HL-60/S4 treated with phorbol 12-myristate 13-acetate at 8.2 ng/mL for 4 days and 3 days (cell line): Measurements from ENCODE around the gene MEI4.
"Not testable (repeated sequence)": the region's sequence is repeated elsewhere in the genome, so short reads cannot be mapped to it uniquely, and the experiment has no call there.

Experiments
- in situ Hi-C: fragments of 300-500 bp; cut with MboI; formaldehyde crosslinking; loops from 2 replicates; pipeline ENCODE4 v1.15.0; 2022; ENCODE audit warnings: low sequenced_read_pairs

MEI4 gene, protein sequence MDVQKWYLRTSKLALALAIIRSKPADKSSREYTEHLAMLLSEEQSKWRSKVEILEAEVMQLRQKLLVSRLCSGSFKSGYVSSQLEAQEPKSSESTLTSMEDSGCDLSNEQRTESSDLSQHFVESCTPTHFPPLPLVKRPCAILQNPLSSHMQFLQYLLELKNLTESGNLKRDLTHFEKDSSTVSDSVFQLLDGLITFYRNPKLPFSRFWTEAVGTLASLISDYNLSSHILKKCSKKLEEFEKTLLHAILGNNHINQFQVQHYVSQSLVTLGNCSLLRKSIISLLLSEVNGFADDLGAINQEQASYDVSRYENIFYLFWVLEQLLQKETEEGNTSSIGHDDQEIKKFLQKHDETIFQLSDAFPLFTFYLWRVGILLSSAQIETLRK

DNA sequence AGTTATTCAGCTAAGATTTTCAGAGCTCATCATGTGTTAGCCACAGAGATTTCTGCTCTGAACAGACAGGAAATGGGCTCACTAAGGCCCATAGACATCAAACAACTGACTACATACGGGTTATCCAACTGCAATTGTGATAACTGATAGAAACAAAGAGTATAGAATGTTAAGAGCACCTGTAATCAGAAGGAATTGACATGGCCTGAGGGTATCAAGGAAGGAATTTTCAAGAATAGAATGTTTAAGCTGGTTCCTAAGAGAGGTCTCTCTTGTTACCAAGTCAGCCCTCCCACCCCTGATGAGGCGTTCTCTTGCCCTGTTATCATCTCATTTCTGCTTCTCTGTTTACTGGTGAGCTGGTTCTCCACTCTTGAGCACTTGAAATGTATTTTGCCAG lies at the start of gene MEI4:
MEI4 (plus strand) TSS at position 301 of the 400 bp plus-strand sequence. CDS start 37,633 bp downstream, outside the sequence.
- in situ Hi-C loops: no loop called here

DNA sequence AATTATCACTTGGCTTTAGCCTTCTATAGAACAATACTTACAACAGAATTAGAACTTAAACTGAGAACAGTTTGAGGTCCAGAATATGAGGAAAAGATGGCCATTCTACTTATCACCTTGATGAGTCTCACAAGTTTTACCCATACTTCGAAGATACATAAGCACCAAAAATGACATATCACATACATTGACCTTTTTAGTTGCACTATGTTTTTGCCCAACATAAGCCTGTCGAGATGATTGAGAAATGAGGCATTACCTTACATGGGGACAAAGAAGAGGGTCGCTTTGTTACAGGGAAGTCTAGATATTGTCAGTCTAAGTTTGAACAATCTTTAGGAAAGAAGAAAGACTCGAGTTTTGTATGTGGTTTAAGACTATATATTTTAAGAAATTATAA lies 48.4 kb upstream of the MEI4 start:
- in situ Hi-C loops: no loop called here

DNA sequence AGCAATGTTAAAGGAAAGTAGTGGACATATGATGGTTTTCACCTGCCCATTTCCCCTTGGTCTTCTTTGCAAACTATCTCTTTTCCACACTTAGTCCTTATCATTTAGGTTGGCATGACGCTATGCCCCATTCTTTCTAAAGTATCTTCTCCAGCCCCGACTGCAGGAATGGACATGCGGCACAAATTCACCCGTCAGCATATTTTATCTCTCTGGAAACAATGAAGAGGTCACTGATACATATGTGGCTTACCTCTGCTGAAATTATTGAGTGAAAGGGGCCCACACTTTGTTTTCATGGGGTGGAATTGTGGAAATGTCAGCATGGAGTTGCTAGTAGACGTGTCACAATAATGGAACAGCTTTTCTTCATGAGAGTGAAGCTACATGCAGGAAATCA lies 45.8 kb upstream of the MEI4 start:
- in situ Hi-C loops: no loop called here

DNA sequence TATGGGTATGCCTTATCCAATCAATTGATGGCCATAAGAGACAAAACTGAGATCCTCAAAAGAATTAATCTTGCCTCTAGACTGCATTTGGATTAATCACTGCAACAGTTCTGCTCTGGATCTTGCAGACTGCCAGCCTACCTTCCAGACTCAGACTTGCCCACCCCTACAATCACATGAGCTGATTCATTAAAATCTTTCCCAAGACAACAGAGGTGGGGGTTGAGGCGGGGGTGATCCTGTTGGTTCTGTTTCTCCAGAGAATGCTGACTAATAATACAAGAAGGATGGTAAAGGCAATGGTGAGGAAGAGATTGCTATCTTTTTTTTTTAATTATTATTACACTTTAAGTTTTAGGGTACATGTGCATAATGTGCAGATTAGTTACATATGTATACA lies 43.7 kb upstream of the MEI4 start:
- in situ Hi-C loops: no loop called here

DNA sequence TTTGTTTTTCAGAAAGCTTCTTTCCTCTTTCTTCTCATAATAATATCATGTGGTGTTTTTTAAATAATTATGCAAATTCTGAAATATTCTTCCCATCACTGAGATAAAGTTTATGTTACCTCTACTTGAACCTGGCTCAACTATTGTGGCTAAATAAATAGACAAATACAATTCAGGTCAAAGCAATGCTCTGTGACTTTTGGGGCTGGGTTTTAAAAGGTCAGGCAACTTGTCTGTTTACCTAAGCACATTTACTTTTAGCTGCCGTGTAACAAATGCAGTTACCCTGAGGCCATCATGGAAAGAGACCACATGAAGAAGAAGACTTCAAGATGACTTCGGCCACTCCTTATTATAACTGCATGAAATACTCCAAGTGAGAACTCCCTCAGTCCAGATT lies 33.7 kb upstream of the MEI4 start:
- in situ Hi-C loops: no loop called here

DNA sequence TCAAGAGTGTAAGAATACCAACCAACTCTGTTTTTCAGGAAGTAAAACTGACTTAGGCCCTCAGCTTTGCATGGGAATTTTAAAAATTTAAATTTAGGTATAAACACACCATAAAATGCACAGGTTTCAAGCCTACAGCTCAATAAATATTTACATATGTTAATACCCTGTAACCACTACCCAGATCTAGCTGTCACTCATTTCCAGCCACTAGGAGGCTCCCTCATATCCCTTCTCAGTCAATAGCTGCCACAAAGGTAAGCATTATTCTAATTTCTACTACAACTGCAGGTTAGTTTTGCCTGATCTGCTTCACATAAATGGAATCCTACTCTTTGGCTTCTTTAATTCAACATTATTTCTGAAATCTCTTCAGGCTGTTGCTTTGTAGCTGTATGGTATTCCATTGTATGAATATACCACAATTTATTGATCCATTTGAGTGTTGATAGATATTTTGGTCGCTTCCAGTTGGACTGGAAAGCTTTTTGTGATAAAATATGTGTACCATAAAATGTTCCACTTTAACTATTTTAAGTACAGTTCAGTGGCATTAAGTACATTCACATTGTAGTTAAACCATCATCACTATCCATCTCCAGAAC lies 32.5 kb upstream of the MEI4 start:
- in situ Hi-C loops: no loop called here

DNA sequence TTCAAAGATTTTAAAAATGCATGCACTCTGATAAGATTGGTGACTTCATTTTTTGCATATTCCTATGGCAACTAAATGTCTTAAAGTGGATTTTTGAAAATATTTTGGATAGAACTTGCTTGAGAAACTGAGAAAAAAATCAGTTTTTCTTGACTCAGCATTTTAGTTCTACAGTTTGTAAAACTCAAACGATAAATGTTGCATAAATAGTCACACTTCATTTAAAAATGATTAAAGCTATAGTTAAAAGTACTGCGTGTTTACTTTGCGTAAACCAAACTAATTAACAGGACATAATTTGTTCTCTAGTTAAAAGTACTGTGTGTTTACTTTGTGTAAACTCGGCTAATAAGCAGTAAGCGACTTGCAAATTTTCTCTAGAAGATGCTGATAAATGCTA lies 28.3 kb upstream of the MEI4 start:
- in situ Hi-C loops: no loop called here

DNA sequence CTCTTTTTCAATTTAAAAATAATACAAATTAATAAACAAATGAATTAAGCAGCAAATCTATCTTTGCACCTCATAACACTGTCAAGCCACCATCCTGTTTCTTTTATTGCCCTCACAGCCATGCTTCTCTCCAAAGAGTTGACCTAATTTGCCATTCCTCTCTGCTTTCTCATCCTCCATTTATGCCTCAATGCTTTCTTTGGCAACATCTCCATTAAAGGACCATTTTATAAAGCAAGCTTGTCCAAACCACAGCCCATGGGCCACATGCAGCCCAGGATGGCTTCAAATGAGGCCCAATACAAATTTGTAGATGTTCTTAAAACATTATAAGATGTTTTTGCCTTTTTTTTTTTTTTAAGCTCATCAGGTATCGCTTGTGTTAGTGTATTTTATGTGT lies 26.4 kb upstream of the MEI4 start:
- in situ Hi-C loops: no loop called here

DNA sequence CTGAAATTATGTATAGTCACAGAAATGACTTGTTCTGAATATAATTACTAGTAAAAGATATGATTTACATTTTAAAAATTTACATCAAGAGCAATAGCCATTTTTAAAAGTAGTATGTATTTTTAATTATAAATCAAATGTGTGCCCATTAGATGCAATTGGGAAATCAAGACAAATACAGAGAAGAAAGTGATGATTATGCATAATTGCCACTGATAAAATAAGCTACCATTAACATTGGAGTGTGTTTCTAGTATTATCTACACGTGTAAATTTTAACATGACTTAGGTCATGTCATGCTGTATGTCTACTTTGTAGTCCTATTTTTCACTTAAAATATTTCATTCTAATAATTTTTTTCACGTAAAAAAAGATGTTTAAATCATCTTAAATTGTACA lies 22.8 kb upstream of the MEI4 start:
- in situ Hi-C loops: no loop called here

DNA sequence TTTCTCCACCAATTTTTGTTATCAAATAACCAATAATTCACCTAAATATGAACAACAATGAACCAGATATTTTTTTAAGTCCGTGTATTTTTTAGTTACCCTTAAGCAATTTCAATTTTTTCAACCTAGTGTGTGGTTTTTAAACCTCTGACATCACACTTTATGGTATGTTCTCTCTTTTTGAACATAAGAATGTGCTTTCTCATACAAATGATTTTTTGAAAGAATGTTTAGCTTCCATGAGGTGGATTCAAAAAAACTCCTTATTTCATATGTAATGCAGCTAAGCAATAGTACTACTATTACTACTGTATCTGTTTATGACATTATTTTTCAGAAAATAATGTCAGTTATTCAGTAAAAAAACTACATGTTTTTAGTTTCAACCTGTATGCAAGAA lies 19.4 kb upstream of the MEI4 start:
- in situ Hi-C loops: no loop called here

DNA sequence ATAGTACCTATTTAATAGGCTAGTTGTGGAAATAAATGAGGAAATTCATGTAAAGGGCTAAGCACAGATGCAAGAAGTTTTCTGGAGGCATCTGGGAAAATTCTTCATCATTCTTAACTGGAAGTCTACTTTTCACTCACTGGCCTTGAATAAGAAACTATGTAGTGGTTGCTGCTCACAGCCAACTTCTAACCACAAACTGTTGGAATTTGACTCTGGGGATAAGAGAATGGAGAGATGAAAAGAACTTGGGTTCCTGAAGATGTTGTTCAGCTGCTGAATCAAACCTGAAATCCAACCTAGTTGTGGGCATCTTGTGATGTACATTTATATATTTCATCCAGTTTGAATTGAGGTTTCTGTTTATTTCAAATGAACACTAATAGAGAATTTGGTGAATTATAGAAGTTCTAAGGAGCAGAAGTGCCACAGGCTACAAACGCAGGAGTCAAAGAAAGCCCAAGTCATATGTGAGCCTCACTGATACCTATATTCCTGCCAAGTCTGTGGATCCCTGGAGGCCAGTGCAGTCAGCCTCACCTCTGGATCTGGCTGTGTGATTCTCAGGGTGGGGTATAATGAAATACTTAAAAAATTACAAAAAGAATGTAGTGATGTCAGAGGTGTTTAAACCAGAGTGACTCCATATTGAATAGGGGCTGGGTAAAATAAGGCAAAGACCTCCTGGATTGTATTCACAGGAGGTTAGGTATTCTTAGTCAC lies 18.7 kb upstream of the MEI4 start:
- in situ Hi-C loops: no loop called here

DNA sequence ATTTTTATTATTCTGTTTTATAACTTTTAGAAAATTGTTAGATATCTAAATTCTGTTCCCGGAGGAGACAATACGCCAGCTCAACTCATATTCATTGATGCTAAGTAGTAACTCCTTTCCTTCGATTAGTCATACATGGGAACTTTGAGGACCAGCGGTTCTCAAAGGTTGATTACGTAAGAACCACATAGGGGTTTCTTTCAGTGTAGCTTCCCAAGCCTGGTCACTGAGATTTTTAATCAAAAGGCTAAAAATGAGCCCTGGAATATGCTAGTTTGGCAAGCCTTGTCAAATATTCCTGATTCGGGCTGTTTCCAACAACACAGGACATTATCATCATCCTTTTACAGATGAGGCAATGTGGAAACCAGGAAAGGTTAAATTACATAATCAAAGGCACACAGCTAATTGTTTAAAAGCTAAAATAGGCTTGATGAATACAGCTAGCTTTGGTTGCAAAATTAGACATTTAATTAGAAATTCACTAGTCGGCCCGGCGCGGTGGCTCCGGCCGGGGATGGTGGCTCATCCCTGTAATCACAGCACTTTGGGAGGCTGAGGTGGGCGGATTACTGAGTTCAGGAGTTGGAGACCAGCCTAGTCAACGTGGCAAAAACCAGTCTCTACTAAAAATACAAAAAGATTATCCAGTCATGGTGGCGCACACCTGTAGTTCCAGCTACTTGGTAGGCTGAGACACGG lies 14.6 kb upstream of the MEI4 start:
- in situ Hi-C loops: no loop called here

DNA sequence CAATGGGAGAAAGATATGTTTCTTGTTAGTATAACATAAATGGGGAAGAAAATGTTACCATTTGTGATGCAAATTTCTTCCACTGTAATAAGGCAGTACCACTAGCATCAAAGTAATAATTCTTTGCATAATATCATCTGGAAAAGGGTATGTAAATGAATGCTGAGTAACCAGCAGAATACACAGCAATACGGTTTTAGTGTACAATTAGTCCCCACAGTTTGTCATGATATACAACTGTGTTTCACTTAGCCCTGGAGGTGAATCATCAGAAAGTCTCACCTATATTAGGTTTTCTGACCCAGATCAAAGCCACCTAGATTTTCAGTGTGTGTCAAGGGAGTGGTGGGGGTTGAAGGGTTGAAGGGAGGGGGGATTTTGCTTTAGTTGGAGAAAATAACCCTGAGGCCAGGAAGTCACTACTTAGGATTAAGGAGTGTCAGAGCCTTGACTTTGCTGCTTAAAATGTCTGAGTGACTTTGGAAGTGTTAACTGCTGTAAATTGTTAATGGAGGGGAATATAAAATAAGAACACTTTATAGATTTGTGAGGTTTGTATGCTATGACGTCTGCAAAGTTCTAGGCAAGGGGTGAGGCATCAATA lies 8.6 kb upstream of the MEI4 start:
- in situ Hi-C loops: no loop called here

DNA sequence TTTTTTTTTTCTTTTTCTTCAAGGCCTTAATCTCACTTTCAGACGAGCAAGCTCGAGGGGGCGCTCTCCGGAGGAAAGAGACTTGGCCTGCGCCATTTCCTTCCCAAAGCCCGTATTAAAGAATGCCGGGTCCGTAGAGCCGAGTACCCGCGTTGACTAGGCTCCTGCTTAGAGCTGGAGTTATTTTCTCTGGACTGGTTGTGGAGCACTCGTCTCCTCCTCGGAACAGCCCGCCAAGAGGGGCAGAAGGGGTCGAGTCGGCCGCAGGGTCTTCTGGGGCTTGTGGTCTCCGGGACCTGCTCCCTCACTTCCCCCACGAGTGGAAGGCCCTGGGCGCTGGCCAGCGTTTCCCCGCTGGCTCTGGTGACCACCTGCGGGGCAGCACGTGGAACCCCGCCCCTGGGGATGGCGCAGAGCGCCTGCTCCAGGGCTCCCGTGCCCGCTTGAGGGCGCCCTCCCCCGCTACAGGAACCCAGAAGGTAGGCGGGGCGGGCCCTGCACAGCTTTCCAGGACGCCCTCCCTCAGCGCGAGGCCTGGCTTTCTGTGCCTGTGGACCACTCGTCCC lies 2.7 kb upstream of the MEI4 start:
- in situ Hi-C loops: no loop called here

DNA sequence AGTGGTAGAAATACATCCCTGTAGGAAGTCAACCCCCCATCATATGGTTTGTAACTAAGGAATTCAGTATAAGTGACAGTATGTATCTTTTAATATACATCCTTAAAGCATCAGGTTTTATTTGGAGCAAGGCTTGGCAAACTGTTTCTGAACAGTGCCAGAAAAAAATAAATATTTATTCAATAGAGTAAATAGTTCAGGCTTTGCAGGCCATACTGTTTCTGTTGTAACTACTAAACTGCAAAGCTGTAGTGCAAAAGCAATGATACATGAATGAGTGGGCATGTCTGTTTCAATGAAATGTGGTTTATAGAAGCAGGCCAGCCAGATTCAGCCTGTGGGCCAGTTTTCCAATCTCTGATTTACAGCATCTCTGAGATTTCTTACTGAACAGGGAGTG lies 977 bp downstream of the MEI4 start:
- in situ Hi-C loops: no loop called here

DNA sequence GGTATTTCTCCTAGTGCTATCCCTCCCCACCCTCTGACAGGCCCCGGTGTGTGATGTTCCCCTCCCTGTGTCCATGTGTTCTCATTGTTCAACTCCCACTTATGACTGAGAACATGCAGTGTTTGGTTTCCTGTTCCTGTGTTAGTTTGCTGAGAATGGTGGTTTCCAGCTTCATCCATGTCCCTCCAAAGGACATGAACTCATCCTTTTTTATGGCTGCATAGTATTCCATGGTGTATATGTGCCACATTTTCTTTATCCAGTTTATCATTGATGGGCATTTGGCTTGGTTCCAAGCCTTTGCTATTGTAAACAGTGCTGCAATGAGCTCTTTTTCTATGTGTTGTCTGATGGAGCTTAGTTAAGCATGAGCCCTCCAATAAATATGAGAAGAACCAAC lies 2.2 kb downstream of the MEI4 start:
- in situ Hi-C loops: not testable (repeated sequence)

DNA sequence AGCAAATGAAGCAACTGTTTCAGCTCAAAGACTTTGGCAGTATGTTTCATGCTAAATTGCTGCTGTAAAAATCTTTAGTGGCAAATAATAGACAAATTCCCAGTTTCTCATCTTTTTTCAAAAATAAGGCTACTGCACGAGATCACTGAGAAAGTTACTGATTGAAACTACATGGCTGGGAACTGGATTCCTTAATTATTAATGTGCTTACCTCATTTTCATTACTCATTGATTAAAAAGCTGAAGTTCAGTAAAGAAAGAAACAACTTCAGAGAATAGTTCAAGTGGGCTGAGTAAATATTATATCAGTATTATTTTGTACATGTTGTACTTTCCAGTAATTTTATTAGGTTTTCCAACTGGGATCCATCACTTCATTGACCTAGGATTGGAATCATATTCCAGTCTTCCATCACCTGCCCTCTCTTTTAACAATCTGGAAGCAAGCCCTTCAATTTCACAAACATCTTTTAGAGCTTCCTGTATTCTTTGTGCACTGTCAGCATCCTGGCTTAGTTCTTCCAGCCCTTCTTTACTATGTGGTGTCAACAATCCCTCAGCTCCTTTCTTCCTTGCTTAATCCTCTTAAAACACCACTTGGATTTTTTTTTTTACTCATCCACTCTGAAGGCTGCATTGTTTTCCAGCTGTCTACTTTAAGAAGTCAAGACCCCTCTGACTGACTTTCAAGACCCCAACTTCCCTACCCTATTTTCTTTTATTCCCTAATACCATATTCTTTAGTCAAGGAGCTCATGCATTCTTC lies 4.3 kb downstream of the MEI4 start:
- in situ Hi-C loops: no loop called here

DNA sequence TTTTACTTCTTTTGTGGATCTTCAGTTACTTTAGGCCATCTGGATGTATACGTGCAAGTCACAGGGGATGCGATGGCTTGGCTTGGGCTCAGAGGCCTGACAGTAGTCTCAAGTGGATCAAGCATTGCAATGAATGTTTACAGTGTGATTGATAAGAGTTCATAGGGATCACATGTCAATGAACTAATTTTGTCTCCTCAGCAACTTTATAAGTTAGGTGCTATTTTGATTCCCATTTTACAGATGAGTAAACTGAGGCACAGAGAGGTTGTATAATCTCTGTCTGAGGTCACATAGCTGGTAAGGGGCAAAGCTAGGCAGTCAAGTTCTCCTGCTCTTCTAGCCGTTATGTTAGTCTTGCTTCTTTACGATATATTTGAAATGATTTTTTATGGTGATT lies 13.5 kb downstream of the MEI4 start:
- in situ Hi-C loops: no loop called here

DNA sequence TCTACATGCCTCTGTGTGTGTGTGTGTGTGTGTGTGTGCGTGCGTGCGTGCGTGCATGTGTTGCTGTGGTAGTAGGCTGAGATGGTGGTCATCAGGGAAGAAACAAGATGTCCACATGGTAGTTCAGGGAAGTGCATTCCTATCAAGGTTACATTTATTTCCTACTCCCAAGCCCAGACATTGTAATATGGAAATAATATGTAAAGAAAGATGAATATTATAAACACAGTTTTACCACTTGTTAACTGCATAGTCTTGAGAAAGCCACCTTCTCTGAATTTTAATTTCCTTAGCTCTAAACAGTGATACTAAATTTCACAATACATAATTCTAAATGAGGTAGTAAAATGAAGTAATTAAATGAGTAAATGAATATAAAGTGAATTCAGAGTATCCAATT lies 14.0 kb downstream of the MEI4 start:
- in situ Hi-C loops: no loop called here

DNA sequence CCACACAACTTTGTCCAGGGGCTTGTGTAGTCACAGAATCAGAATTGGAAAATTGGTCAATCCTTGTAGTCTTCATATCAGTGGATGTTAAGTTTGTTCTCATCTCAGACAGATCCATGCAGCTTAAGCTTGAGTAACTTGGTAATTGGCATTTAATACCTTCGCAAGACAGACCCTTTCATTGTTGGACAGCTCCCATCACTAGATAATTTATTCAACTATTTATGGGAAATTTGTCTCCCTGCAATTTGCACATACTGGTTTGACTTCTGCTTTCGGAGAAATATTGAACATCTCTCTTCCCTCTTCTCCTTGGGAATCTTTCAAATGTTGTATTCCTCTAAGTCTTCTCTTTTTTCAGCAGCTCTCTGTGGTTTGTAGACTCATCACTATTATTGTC lies 17.1 kb downstream of the MEI4 start:
- in situ Hi-C loops: no loop called here
